Central memory CD4-positive, alpha-beta T cell (primary cell): ENCODE data around the gene FDX2.
"Not testable (repeated sequence)": the region's sequence is repeated elsewhere in the genome, so short reads cannot be mapped to it uniquely, and the experiment has no call there.

ENCODE experiments used
- DNase-seq: peaks from one replicate; pipeline ENCODE4 v3.0.0; 2022

Gene FDX2

GRCh38 chr19:10283301-10284064 lies 32.3 kb downstream of the FDX2 start:
- no peak for DNase-seq

GRCh38 chr19:10282043-10282442 lies 33.8 kb downstream of the FDX2 start:
- not testable (repeated sequence) for DNase-seq

- no peak for DNase-seq
Measured at GRCh38 chr19:10279737-10280442, 35.9 kb downstream of the FDX2 start.

GRCh38 chr19:10278935-10279334 lies 36.9 kb downstream of the FDX2 start:
- DNase-seq: no peak

- DNase-seq: no peak
Measured at GRCh38 chr19:10277795-10278589, 37.8 kb downstream of the FDX2 start.

- no peak for DNase-seq
Measured at GRCh38 chr19:10274589-10274988, 41.2 kb downstream of the FDX2 start.

GRCh38 chr19:10271543-10272086 lies 44.2 kb downstream of the FDX2 start:
- no peak for DNase-seq

GRCh38 chr19:10270616-10271394 lies 45.0 kb downstream of the FDX2 start, which contains the start of gene ICAM1:
TSS of gene ICAM1 (plus strand) at chr19:10271120. CDS start at chr19:10271160, 40 bp downstream.
- DNase-seq: peak; percentile 70

- peak; percentile 68 for DNase-seq
Measured at GRCh38 chr19:10270180-10270615, 45.6 kb downstream of the FDX2 start.

- DNase-seq: peak; percentile 81
Measured at GRCh38 chr19:10269333-10270179, 46.3 kb downstream of the FDX2 start.

GRCh38 chr19:10268071-10268470 lies 47.7 kb downstream of the FDX2 start:
- no peak for DNase-seq

- DNase-seq: no peak
Measured at GRCh38 chr19:10266706-10267105, 49.1 kb downstream of the FDX2 start.

GRCh38 chr19:10262771-10263170 lies 53.0 kb downstream of the FDX2 start:
- DNase-seq: no peak

GRCh38 chr19:10260141-10260584 lies 55.7 kb downstream of the FDX2 start:
- DNase-seq: no peak
